ENCODE data around the gene ENAH. TPM values are rescaled to one million over a fixed set of nuclear protein-coding genes. Genes with fewer than 3 reads are reported as not detected.

Gene ENAH
- polyA plus RNA-seq, 1 of the 3 experiments (the other 2 are of a cell fraction): 48.9 TPM

DNA sequence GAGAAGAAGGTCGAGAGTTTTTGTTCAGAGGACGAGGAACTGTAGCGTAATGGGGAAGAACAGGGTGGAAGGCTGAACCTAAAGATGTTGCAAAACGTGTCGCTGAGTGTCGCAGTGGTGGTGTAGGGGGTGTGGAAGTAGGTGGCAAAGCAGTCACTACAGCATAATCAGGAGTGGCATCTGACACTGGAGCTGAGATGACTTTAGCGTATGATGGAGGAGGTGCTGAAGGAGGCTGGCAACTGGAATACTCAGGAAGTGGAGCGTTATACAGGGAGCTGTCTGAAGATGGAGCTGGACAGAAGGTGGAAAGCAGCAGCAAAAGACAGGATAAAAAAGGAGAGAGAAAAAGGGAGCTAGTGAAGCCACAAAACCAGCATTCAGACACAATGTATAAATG lies 135.2 kb downstream of the ENAH start:
- DNase-seq: no peak
- WGBS (ENCODE audit: low lambda C conversion rate): 94% methylated on average over 8 of the region's 8 CpGs
- Histone ChIP-seq H3K9ac (no peak overlapping the region), H3K4me3 (ENCODE audit: low read depth in 2 of 2, low read length in 1 of 2) (no peak overlapping the region), H3F3A (replicated peaks; ENCODE audit: insufficient read depth) (peaks cover 15% of the 10 kb centered on the region), H3K27ac (ENCODE audit: low read depth in 2 of 2, low read length in 1 of 2) (no peak overlapping the region), H2AFZ (ENCODE audit: low read depth) (no peak overlapping the region), H3K27me3 (ENCODE audit: insufficient read depth) (no peaks in the 10 kb centered on the region), H3K4me1 (ENCODE audit: control insufficient read depth in 1 of 2, insufficient read depth in 2 of 2, low read depth in 1 of 2, low read length in 1 of 2) (peaks cover 0 to 19% of the 10 kb centered on the region in 2 experiments; a peak in 2 of 4 replicates), H3K9me3 (no peaks in the 10 kb centered on the region), H4K20me1 (ENCODE audit: insufficient read depth) (peaks cover 28% of the 10 kb centered on the region; the same call in 1 of the 2 replicates), H3K4me2 (no peak overlapping the region), H3K79me2 (ENCODE audit: insufficient read depth) (peaks cover 82% of the 10 kb centered on the region), H3K9me2 (no peaks in the 10 kb centered on the region), H3K36me3 (replicated peaks in 1 of 2; ENCODE audit: control insufficient read depth in 1 of 2, insufficient read depth in 2 of 2, low read length in 1 of 2) (peaks cover 39 to 55% of the 10 kb centered on the region in 2 experiments)
- TF ChIP-seq FOXJ3 (CRISPR knock-in tag; IDR thresholded peaks at IDR 0.05) (no peak), TEAD4 (IDR thresholded peaks at IDR 0.05; ENCODE audit: borderline replicate concordance, insufficient read depth) (no peak), RXRA (IDR thresholded peaks at IDR 0.05; ENCODE audit: borderline replicate concordance, low read depth) (no peak), JUND (IDR thresholded peaks at IDR 0.05) (no peak), MXI1 (IDR thresholded peaks at IDR 0.05; ENCODE audit: low read depth, low read length) (no peak), FOXM1 (IDR thresholded peaks at IDR 0.05; ENCODE audit: low read depth) (no peak), RFX5 (IDR thresholded peaks at IDR 0.05; ENCODE audit: low read length) (no peak), NFIC (IDR thresholded peaks at IDR 0.05; ENCODE audit: borderline replicate concordance) (no peak), TAF1 (IDR thresholded peaks at IDR 0.05; ENCODE audit: borderline replicate concordance, low read depth, low read length) (no peak), NRF1 (IDR thresholded peaks at IDR 0.05; ENCODE audit: low read depth, low read length) (no peak), GABPA (IDR thresholded peaks at IDR 0.05; ENCODE audit: low read depth) (no peak)
- TF ChIP-seq, protein P1, sequence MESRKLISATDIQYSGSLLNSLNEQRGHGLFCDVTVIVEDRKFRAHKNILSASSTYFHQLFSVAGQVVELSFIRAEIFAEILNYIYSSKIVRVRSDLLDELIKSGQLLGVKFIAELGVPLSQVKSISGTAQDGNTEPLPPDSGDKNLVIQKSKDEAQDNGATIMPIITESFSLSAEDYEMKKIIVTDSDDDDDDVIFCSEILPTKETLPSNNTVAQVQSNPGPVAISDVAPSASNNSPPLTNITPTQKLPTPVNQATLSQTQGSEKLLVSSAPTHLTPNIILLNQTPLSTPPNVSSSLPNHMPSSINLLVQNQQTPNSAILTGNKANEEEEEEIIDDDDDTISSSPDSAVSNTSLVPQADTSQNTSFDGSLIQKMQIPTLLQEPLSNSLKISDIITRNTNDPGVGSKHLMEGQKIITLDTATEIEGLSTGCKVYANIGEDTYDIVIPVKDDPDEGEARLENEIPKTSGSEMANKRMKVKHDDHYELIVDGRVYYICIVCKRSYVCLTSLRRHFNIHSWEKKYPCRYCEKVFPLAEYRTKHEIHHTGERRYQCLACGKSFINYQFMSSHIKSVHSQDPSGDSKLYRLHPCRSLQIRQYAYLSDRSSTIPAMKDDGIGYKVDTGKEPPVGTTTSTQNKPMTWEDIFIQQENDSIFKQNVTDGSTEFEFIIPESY (IDR thresholded peaks at IDR 0.05; ENCODE audit: borderline replicate concordance, low read depth): no peak
- TF ChIP-seq, protein P2, sequence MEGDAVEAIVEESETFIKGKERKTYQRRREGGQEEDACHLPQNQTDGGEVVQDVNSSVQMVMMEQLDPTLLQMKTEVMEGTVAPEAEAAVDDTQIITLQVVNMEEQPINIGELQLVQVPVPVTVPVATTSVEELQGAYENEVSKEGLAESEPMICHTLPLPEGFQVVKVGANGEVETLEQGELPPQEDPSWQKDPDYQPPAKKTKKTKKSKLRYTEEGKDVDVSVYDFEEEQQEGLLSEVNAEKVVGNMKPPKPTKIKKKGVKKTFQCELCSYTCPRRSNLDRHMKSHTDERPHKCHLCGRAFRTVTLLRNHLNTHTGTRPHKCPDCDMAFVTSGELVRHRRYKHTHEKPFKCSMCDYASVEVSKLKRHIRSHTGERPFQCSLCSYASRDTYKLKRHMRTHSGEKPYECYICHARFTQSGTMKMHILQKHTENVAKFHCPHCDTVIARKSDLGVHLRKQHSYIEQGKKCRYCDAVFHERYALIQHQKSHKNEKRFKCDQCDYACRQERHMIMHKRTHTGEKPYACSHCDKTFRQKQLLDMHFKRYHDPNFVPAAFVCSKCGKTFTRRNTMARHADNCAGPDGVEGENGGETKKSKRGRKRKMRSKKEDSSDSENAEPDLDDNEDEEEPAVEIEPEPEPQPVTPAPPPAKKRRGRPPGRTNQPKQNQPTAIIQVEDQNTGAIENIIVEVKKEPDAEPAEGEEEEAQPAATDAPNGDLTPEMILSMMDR (IDR thresholded peaks at IDR 0.05): no peak
- TF ChIP-seq, protein P3, sequence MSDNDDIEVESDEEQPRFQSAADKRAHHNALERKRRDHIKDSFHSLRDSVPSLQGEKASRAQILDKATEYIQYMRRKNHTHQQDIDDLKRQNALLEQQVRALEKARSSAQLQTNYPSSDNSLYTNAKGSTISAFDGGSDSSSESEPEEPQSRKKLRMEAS (IDR thresholded peaks at IDR 0.05; ENCODE audit: low read depth): no peak
- TF ChIP-seq, protein P4, sequence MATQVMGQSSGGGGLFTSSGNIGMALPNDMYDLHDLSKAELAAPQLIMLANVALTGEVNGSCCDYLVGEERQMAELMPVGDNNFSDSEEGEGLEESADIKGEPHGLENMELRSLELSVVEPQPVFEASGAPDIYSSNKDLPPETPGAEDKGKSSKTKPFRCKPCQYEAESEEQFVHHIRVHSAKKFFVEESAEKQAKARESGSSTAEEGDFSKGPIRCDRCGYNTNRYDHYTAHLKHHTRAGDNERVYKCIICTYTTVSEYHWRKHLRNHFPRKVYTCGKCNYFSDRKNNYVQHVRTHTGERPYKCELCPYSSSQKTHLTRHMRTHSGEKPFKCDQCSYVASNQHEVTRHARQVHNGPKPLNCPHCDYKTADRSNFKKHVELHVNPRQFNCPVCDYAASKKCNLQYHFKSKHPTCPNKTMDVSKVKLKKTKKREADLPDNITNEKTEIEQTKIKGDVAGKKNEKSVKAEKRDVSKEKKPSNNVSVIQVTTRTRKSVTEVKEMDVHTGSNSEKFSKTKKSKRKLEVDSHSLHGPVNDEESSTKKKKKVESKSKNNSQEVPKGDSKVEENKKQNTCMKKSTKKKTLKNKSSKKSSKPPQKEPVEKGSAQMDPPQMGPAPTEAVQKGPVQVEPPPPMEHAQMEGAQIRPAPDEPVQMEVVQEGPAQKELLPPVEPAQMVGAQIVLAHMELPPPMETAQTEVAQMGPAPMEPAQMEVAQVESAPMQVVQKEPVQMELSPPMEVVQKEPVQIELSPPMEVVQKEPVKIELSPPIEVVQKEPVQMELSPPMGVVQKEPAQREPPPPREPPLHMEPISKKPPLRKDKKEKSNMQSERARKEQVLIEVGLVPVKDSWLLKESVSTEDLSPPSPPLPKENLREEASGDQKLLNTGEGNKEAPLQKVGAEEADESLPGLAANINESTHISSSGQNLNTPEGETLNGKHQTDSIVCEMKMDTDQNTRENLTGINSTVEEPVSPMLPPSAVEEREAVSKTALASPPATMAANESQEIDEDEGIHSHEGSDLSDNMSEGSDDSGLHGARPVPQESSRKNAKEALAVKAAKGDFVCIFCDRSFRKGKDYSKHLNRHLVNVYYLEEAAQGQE (IDR thresholded peaks at IDR 0.05; ENCODE audit: low read depth, low read length): no peak
- TF ChIP-seq, protein P5, sequence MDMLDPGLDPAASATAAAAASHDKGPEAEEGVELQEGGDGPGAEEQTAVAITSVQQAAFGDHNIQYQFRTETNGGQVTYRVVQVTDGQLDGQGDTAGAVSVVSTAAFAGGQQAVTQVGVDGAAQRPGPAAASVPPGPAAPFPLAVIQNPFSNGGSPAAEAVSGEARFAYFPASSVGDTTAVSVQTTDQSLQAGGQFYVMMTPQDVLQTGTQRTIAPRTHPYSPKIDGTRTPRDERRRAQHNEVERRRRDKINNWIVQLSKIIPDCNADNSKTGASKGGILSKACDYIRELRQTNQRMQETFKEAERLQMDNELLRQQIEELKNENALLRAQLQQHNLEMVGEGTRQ (IDR thresholded peaks at IDR 0.05; ENCODE audit: borderline replicate concordance, low read depth, low read length): no peak
- CTCF ChIA-PET: interaction anchor here (0.9 to 1.6 kb wide), 6 partner anchors 12 to 470 kb away, joined by 3 to 5 read pairs (median 4); partner anchors contain the start of gene TMEM63A
- POLR2A ChIA-PET: no interaction called here
